Left lung (tissue), 10 donors: ENCODE data around the gene CACNA2D3. TPM values are rescaled to one million over a fixed set of nuclear protein-coding genes. Genes with fewer than 3 reads are reported as not detected.

Source experiments
- ATAC-seq: fragments of 200-7000 bp; cut with Tn5 transposase; one replicate; pipeline ENCODE4 v1.9.1; 2020; ENCODE audit warnings: moderate library complexity
- DNase-seq, 4 donors: peaks; one replicate each; pipeline ENCODE4 v3.0.0-alpha.2; 2013 to 2020
- H3K27ac ChIP-seq, 2 donors: fragments of 200-600 bp; sonication (generic) in 1 of 2; one replicate each; pipeline versions ENCODE4 v1.5.0 to v1.8.0; 2020 to 2021
- H3K27me3 ChIP-seq, 2 donors: fragments of 200-600 bp; sonication (generic) in 1 of 2; one replicate each; pipeline versions ENCODE4 v1.5.0 to v1.8.0; 2020 to 2021
- H3K36me3 ChIP-seq, 2 donors: fragments of 200-600 bp; sonication (generic) in 1 of 2; one replicate each; pipeline versions ENCODE4 v1.5.0 to v1.8.0; 2020 to 2021
- H3K4me1 ChIP-seq, 2 donors: fragments of 200-600 bp; one replicate each; pipeline ENCODE4 v1.8.0; 2021
- H3K4me3 ChIP-seq, 2 donors: fragments of 200-600 bp; sonication (generic) in 1 of 2; one replicate each; pipeline versions ENCODE4 v1.5.0 to v1.8.0; 2020 to 2021; ENCODE audit warnings: mild to moderate bottlenecking in 1 of 2
- H3K9me3 ChIP-seq, 2 donors: fragments of 200-600 bp; sonication (generic) in 1 of 2; one replicate each; pipeline versions ENCODE4 v1.5.0 to v1.8.0; 2020 to 2021
- CTCF ChIP-seq, 2 donors: fragments of 200-600 bp; sonication (generic) in 1 of 2; IDR thresholded peaks; one replicate each; pipeline versions ENCODE4 v1.5.0 to v1.8.0; 2021; ENCODE audit warnings: antibody characterized with exemption in 2 of 2
- intact Hi-C, 2 donors: fragments of 100-400 bp; cut with DNase I; formaldehyde crosslinking; loops; one replicate each; pipeline versions ENCODE4 v1.11.2 to v1.14.2; 2022
- polyA plus RNA-seq, 6 donors: library from polyadenylated mRNA; unstranded; fragments of 120-200 nt; gene quantifications; one replicate each; pipeline ENCODE4 v1.2.1, GENCODE V29; 2013; ENCODE audit not compliant: insufficient read length in 6 of 6
- total RNA-seq, 2 donors: library from RNA; stranded (reverse); fragmentation: NEBNext Ultra II Directional; extraction: Animal tissue kit (Norgen Biotek cat#: 25700); gene quantifications; one replicate each; pipeline ENCODE4 v1.2.1, GENCODE V29; 2021
- donor health status: DM: no; HTN: yes; CAD: no.
- donor health status: DM: no; HTN: no; CAD: no.

The CACNA2D3 gene
- total and polyA plus RNA-seq, 8 donors: 1.1 to 2.7 (median 1.5) TPM

GRCh38 chr3:54167999-54168398, 45.6 kb downstream of the CACNA2D3 start:
- TF ChIP-seq CTCF (IDR thresholded peaks at IDR 0.05): no peak
- H3K27ac ChIP-seq: no peak overlapping the region
- H3K36me3 ChIP-seq: no peaks in the 10 kb centered on the region
- no peak overlapping the region for H3K4me3 ChIP-seq
- DNase-seq: no peak
- intact Hi-C loops: no loop called here
- H3K27me3 ChIP-seq: no peaks in the 10 kb centered on the region
- no peaks in the 10 kb centered on the region for H3K9me3 ChIP-seq
- no peaks in the 10 kb centered on the region for H3K4me1 ChIP-seq
- ATAC-seq: peak; percentile 65

GRCh38 chr3:54168451-54168850, 46.1 kb downstream of the CACNA2D3 start:
- Histone ChIP-seq H3K36me3 (no peaks in the 10 kb centered on the region), H3K9me3 (no peaks in the 10 kb centered on the region), H3K4me1 (no peaks in the 10 kb centered on the region), H3K27ac (no peak overlapping the region), H3K27me3 (no peaks in the 10 kb centered on the region), H3K4me3 (no peak overlapping the region)
- TF ChIP-seq CTCF (IDR thresholded peaks at IDR 0.05): no peak
- DNase-seq (no peak), ATAC-seq (peak; percentile 44)
- intact Hi-C loops: no loop called here

- Histone ChIP-seq H3K4me3 (no peak overlapping the region), H3K27ac (no peak overlapping the region), H3K36me3 (no peaks in the 10 kb centered on the region), H3K4me1 (no peaks in the 10 kb centered on the region), H3K27me3 (no peaks in the 10 kb centered on the region), H3K9me3 (no peaks in the 10 kb centered on the region)
- ATAC-seq: no peak
- TF ChIP-seq CTCF (IDR thresholded peaks at IDR 0.05): no peak
- no peak for DNase-seq
- intact Hi-C loops: no loop called here
These were observed 47.2 kb downstream of the CACNA2D3 start for GRCh38 chr3:54169524-54169923.

- TF ChIP-seq CTCF (IDR thresholded peaks at IDR 0.05): no peak
- Histone ChIP-seq H3K36me3 (no peaks in the 10 kb centered on the region), H3K4me1 (no peaks in the 10 kb centered on the region), H3K4me3 (no peak overlapping the region), H3K27ac (no peak overlapping the region), H3K27me3 (no peaks in the 10 kb centered on the region), H3K9me3 (no peaks in the 10 kb centered on the region)
- no peak for DNase-seq
- ATAC-seq: no peak
- intact Hi-C loops: no loop called here
These were observed 49.2 kb downstream of the CACNA2D3 start for GRCh38 chr3:54171509-54171908.

GRCh38 chr3:54171951-54172350, 49.6 kb downstream of the CACNA2D3 start:
- Histone ChIP-seq H3K9me3 (no peaks in the 10 kb centered on the region), H3K4me1 (no peaks in the 10 kb centered on the region), H3K27me3 (no peaks in the 10 kb centered on the region), H3K27ac (no peak overlapping the region), H3K4me3 (no peak overlapping the region), H3K36me3 (no peaks in the 10 kb centered on the region)
- intact Hi-C loops: no loop called here
- ATAC-seq (peak; percentile 41), DNase-seq (no peak)
- TF ChIP-seq CTCF (IDR thresholded peaks at IDR 0.05): no peak
